Stimulated activated CD4-positive, alpha-beta T cell treated with anti-CD3 and anti-CD28 coated beads, TNF-alpha, amount 100 ng/mL, for 48 hours (primary cell): ENCODE measurements around the gene RFPL1.
A peak's percentile ranks its signal among the peaks of the same experiment; 100 is the strongest.
"Not testable (repeated sequence)": the region's sequence is repeated elsewhere in the genome, so short reads cannot be mapped to it uniquely, and the experiment has no call there.

Experiments
- DNase-seq, 3 donors: peaks; one replicate each; pipeline ENCODE4 v3.0.0-alpha.2; 2020; ENCODE audit warnings: low read depth in 3 of 3

The RFPL1 gene

GRCh38 chr22:29438283-29438682 lies at the start of gene RFPL1:
Gene RFPL1, plus strand, starts transcription at chr22:29438583.
- not testable (repeated sequence) for DNase-seq

GRCh38 chr22:29388759-29389090 lies 49.7 kb upstream of the RFPL1 start:
- DNase-seq = no peak

GRCh38 chr22:29390270-29390669 lies 48.1 kb upstream of the RFPL1 start:
- DNase-seq = no peak

GRCh38 chr22:29391546-29391945 lies 46.8 kb upstream of the RFPL1 start:
- no peak for DNase-seq

DNA sequence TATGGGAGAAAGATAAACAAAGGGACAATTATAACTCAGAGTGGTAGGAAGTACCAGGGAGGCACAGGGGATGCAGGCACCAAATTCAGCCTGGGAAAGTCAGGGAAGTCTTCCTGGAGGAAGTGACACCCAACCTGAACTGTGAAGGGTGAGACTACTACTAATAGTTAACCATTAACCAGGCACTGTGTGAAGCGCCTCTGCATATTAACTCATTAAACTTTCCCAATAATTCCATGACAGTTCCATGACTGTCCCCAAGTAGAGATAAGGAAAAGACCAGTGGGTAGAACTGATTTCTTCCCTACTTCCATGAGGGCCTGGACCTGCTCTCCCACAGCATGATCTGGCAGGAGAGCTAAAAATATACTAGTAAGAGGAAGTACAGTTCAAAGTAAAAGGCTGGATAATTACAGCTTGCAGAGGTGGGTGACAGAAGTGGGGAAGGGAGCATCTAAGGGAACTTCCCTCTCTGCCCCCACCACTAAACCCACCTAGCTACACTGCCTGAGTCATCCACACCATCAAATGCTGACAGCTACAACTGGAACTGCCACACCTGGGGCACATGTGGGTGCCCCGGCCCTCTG lies 45.3 kb upstream of the RFPL1 start:
- DNase-seq = no peak

- peak in 1 of 3 donors; percentile 44 for DNase-seq
These were observed 43.3 kb upstream of the RFPL1 start for GRCh38 chr22:29394931-29395581.

DNA sequence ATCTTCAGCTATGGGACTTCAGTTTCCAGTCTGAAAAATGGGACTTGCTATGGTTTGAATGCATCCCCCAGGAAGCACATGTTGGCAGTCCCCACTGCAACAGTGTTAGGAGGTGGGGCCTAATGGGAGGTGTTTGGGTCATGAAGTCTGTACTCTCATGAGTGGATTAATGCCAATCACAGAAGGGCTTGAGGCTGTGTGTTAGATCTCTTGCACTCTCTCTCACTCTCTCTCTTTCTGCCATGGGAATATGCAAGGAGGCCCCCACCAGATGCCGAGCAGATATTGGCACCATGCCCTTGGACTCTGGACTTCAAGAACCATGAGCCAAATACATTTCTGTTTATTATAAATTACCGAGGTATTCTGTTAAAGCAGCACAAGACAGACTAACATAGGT lies 42.3 kb upstream of the RFPL1 start:
- DNase-seq = no peak

DNA sequence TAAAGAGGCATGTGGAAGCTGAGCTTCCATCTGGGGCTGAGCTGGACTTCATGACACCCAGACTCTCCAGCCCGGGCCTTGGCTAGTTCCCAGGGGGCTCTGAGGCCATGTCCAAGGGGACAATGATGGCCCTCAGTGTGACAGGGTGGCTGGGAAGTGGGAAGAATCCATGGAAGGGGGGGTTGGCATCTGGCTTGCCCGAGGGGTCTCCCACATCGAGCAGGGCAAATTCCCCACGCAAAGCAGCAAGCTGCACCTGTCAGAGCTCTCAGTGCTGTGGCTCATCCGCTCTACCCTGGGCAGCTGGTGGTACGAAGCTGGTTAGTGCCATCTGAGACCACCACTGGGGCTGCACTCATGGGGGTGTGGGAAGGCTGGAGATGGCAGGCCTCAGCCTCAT lies 40.6 kb upstream of the RFPL1 start:
- DNase-seq = no peak

GRCh38 chr22:29400576-29400975 lies 37.8 kb upstream of the RFPL1 start:
- no peak for DNase-seq

GRCh38 chr22:29401538-29401937 lies 36.8 kb upstream of the RFPL1 start:
- not testable (repeated sequence) for DNase-seq

GRCh38 chr22:29408940-29409339 lies 29.4 kb upstream of the RFPL1 start:
- DNase-seq = no peak

DNA sequence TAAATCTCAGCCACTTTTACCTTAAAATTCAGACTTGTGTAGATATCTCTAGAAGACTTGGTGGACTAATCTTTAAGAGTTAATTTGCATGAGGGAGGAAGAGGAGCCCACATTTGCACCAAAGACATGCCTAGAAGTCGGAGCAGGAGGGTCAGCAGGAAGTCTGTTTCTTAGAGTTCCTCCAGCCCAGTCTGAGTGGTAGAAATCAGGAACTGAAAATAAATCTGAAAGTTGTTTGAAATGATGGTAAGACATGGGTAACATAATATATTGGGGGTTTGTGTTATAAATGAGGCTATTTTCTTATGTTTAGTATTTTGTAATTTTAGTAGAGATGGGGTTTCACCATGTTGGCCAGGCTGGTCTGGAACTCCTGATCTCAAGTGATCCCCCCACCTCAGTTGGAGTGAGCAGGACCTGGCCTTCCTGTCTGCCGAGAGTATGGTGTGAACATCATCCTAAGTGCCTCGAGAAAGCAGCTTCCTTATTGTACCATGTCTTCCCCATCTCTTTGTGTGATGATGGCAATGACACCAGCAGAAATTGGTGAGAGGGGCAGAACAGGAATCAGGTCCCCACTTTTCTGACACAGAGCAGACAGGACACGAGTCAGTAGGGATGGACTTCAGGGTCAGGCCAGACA lies 26.7 kb upstream of the RFPL1 start:
- not testable (repeated sequence) for DNase-seq

DNA sequence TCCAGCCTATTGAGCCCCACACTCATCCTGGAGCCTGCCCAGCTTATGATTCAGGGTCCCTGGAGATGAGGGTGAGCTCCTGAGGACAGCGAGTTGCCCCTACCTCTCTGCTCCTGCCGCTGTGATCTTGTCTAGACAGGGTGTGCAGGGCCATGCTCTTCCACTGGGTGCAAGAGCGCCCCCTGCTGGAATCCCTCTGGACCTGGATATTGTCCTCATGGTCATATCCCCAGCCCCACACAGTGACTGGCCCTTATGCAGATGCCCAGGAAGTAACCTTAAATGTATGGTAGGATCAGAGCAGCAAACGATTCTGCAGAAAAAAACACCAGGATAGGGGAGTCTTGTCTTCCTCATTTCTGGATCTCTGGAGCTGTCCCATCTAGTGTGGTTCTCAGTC lies 25.6 kb upstream of the RFPL1 start:
- DNase-seq = peak in 1 of 3 donors; percentile 1

- peak; percentile 32 to 42 (median 33) for DNase-seq
These were observed 23.3 kb upstream of the RFPL1 start for GRCh38 chr22:29414951-29415591.

- not testable (repeated sequence) for DNase-seq
These were observed 19.7 kb upstream of the RFPL1 start for GRCh38 chr22:29418704-29419103.

GRCh38 chr22:29426476-29426875 lies 11.9 kb upstream of the RFPL1 start:
- no peak for DNase-seq

- DNase-seq = no peak
These were observed 11.1 kb upstream of the RFPL1 start for GRCh38 chr22:29427176-29427760.

- DNase-seq = no peak
These were observed 6.4 kb upstream of the RFPL1 start for GRCh38 chr22:29431986-29432385.

GRCh38 chr22:29433856-29434255 lies 4.5 kb upstream of the RFPL1 start:
- DNase-seq = no peak

GRCh38 chr22:29434288-29434687 lies 4.1 kb upstream of the RFPL1 start:
- DNase-seq = no peak

DNA sequence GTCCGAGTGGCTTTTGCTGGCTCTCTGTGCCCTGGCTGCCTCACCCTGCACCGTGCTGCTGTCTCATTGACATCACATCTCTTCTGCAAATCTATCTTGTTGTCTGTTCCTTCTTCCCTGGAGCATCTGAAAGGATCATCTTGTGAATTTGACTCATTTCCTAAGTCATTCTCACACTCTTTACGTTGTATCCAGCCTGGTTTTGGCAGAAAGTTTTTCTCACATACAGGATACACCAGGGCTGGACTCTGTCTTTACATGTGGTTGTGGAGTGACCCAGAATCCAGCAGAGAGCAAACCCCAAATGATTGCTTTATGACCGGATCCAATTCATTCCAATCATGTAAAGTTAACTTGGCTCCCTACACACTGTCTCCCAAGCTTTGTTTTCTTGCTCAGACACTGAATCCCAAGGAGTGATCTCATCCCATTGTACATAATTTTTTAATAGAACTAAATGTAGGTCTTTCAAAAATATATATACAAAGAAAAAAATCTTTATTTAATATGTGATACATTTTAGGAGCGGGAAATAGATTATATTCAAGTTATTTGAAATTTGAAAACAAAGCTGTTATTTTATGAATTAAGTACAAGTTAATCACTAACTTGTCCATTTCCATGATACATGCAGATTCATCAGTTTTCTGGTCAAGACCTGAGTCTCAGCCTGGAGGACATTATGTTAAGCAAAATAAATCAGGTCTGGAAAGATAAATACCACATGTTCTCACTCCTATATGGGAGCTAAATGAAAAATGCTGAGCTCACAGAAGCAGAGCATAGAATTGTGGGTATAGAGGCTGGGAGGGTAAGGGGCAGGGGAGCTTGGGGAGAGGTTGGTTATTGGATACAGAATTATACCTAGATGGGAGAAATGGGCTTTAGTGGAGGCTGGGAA lies 2.9 kb upstream of the RFPL1 start:
- DNase-seq = no peak
